ENCODE data around the gene ARMH3. TPM values are rescaled to one million over a fixed set of nuclear protein-coding genes. Genes with fewer than 3 reads are reported as not detected.

The ARMH3 gene
- total and polyA plus RNA-seq, 2 experiments from 2014 or later = 8.7 to 11.1 TPM

- TF ChIP-seq, protein P1, sequence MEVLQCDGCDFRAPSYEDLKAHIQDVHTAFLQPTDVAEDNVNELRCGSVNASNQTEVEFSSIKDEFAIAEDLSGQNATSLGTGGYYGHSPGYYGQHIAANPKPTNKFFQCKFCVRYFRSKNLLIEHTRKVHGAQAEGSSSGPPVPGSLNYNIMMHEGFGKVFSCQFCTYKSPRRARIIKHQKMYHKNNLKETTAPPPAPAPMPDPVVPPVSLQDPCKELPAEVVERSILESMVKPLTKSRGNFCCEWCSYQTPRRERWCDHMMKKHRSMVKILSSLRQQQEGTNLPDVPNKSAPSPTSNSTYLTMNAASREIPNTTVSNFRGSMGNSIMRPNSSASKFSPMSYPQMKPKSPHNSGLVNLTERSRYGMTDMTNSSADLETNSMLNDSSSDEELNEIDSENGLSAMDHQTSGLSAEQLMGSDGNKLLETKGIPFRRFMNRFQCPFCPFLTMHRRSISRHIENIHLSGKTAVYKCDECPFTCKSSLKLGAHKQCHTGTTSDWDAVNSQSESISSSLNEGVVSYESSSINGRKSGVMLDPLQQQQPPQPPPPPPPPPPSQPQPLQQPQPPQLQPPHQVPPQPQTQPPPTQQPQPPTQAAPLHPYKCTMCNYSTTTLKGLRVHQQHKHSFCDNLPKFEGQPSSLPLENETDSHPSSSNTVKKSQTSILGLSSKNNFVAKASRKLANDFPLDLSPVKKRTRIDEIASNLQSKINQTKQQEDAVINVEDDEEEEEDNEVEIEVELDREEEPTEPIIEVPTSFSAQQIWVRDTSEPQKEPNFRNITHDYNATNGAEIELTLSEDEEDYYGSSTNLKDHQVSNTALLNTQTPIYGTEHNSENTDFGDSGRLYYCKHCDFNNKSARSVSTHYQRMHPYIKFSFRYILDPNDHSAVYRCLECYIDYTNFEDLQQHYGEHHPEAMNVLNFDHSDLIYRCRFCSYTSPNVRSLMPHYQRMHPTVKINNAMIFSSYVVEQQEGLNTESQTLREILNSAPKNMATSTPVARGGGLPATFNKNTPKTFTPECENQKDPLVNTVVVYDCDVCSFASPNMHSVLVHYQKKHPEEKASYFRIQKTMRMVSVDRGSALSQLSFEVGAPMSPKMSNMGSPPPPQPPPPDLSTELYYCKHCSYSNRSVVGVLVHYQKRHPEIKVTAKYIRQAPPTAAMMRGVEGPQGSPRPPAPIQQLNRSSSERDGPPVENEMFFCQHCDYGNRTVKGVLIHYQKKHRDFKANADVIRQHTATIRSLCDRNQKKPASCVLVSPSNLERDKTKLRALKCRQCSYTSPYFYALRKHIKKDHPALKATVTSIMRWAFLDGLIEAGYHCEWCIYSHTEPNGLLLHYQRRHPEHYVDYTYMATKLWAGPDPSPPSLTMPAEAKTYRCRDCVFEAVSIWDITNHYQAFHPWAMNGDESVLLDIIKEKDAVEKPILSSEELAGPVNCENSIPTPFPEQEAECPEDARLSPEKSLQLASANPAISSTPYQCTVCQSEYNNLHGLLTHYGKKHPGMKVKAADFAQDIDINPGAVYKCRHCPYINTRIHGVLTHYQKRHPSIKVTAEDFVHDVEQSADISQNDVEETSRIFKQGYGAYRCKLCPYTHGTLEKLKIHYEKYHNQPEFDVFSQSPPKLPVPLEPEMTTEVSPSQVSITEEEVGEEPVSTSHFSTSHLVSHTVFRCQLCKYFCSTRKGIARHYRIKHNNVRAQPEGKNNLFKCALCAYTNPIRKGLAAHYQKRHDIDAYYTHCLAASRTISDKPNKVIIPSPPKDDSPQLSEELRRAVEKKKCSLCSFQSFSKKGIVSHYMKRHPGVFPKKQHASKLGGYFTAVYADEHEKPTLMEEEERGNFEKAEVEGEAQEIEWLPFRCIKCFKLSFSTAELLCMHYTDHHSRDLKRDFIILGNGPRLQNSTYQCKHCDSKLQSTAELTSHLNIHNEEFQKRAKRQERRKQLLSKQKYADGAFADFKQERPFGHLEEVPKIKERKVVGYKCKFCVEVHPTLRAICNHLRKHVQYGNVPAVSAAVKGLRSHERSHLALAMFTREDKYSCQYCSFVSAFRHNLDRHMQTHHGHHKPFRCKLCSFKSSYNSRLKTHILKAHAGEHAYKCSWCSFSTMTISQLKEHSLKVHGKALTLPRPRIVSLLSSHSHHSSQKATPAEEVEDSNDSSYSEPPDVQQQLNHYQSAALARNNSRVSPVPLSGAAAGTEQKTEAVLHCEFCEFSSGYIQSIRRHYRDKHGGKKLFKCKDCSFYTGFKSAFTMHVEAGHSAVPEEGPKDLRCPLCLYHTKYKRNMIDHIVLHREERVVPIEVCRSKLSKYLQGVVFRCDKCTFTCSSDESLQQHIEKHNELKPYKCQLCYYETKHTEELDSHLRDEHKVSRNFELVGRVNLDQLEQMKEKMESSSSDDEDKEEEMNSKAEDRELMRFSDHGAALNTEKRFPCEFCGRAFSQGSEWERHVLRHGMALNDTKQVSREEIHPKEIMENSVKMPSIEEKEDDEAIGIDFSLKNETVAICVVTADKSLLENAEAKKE (CRISPR knock-in tag; IDR thresholded peaks at IDR 0.05) = no peak
- TF ChIP-seq EZH2 (IDR thresholded peaks at IDR 0.05; ENCODE audit: low read depth, unreplicated experiment) = no peak
Observed at GRCh38 chr10:101878869-101879268, 177.1 kb downstream of the ARMH3 start (continued).

DNA sequence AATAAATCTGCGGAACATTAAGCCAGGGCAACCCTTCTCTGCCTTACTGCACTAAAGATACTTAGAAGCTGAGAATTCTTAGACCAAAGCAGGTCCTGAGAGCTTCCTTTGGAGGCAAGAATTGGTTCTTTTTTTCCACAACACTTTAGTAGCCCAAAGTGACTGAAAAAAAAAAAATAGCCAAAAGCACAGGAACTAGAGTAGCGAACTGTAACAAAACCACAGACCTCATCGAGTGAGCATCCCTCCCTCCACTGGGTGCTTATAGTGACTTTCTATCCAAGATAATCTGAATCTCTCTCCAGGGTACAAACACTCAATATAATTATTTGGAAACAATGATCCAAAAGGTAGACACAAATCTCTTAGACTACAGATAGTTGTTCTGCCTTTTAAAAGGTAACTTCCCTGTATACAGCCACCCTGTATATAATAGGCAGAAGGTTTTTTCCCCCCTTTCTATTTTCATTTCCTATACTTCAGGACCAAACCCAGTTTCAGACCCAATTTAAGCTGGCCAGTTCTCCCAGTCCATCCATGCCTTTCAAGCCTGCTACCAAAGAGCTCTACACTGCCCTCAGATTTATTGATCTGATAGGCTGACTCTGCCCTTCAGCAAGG, 180.8 kb downstream of the ARMH3 start:
- no peaks in the 10 kb centered on the region for H3K79me2 ChIP-seq (replicated peaks; ENCODE audit: insufficient read depth)
- no peaks in the 10 kb centered on the region for H3K9me2 ChIP-seq (ENCODE audit: insufficient read depth)
- no peaks in the 10 kb centered on the region for H3K4me1 ChIP-seq (ENCODE audit: insufficient read depth)
- no peak overlapping the region for H3K4me2 ChIP-seq
- no peaks in the 10 kb centered on the region for H3K36me3 Mint-ChIP-seq (ENCODE audit: low read depth)
- H3K9me3 Mint-ChIP-seq = no peaks in the 10 kb centered on the region
- H3K27ac Mint-ChIP-seq = no peak overlapping the region
- no peak overlapping the region for H3K4me3 ChIP-seq
- H2AFZ ChIP-seq = no peak overlapping the region
- H3K27ac ChIP-seq (ENCODE audit: low read depth) = no peak overlapping the region
- no peak for DNase-seq (ENCODE audit: low spot score)
- no peak for ATAC-seq
- H4K20me1 ChIP-seq (replicated peaks; ENCODE audit: insufficient read depth) = 0 out of 2 replicates have a peak, but pooled peaks cover 7% of the 10 kb centered on the region
- H3K4me1 Mint-ChIP-seq = peaks cover 8% of the 10 kb centered on the region
- H3K4me3 Mint-ChIP-seq = no peak overlapping the region
- no peaks in the 10 kb centered on the region for H3K36me3 ChIP-seq (ENCODE audit: insufficient read depth)
- H3K27me3 Mint-ChIP-seq (ENCODE audit: insufficient read depth, low read depth, poor library complexity) = no peaks in the 10 kb centered on the region
- H3K27me3 ChIP-seq (ENCODE audit: insufficient read depth) = no peaks in the 10 kb centered on the region
- H3F3A ChIP-seq (replicated peaks; ENCODE audit: low read depth) = no peaks in the 10 kb centered on the region
- TF ChIP-seq, protein P2, sequence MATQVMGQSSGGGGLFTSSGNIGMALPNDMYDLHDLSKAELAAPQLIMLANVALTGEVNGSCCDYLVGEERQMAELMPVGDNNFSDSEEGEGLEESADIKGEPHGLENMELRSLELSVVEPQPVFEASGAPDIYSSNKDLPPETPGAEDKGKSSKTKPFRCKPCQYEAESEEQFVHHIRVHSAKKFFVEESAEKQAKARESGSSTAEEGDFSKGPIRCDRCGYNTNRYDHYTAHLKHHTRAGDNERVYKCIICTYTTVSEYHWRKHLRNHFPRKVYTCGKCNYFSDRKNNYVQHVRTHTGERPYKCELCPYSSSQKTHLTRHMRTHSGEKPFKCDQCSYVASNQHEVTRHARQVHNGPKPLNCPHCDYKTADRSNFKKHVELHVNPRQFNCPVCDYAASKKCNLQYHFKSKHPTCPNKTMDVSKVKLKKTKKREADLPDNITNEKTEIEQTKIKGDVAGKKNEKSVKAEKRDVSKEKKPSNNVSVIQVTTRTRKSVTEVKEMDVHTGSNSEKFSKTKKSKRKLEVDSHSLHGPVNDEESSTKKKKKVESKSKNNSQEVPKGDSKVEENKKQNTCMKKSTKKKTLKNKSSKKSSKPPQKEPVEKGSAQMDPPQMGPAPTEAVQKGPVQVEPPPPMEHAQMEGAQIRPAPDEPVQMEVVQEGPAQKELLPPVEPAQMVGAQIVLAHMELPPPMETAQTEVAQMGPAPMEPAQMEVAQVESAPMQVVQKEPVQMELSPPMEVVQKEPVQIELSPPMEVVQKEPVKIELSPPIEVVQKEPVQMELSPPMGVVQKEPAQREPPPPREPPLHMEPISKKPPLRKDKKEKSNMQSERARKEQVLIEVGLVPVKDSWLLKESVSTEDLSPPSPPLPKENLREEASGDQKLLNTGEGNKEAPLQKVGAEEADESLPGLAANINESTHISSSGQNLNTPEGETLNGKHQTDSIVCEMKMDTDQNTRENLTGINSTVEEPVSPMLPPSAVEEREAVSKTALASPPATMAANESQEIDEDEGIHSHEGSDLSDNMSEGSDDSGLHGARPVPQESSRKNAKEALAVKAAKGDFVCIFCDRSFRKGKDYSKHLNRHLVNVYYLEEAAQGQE (IDR thresholded peaks at IDR 0.05; ENCODE audit: unreplicated experiment) = no peak
- TF ChIP-seq ZNF331 (CRISPR knock-in tag; IDR thresholded peaks at IDR 0.05; ENCODE audit: low read depth) = no peak
- TF ChIP-seq CTCF (conservative IDR thresholded peaks at IDR 0.05; ENCODE audit: low read depth in 2 of 2) = no peak
- TF ChIP-seq, protein P3, sequence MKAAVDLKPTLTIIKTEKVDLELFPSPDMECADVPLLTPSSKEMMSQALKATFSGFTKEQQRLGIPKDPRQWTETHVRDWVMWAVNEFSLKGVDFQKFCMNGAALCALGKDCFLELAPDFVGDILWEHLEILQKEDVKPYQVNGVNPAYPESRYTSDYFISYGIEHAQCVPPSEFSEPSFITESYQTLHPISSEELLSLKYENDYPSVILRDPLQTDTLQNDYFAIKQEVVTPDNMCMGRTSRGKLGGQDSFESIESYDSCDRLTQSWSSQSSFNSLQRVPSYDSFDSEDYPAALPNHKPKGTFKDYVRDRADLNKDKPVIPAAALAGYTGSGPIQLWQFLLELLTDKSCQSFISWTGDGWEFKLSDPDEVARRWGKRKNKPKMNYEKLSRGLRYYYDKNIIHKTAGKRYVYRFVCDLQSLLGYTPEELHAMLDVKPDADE (IDR thresholded peaks at IDR 0.05) = no peak
- TF ChIP-seq CREB1 (CRISPR knock-in tag; IDR thresholded peaks at IDR 0.05; ENCODE audit: low read depth) = no peak
